NCI-H1436 (cell line): ENCODE data around the gene GARNL3.

Experiments used
- DNase-seq: peaks from one replicate; lab custom pipeline; 2025; lab: John Stamatoyannopoulos, UW

GARNL3 gene

GRCh38 chr9:127264462-127265219, at the start of gene GARNL3:
Gene GARNL3 (plus strand): TSS chr9:127264774. CDS start chr9:127264878, 104 bp downstream.
- DNase-seq, result no peak

- DNase-seq, result no peak
These were observed 49.0 kb upstream of the GARNL3 start for GRCh38 chr9:127215268-127216209.

- DNase-seq, result no peak
These were observed 48.2 kb upstream of the GARNL3 start for GRCh38 chr9:127216210-127216887.

- no peak for DNase-seq
These were observed 47.7 kb upstream of the GARNL3 start for GRCh38 chr9:127216888-127217217.

GRCh38 chr9:127218818-127219217, 45.8 kb upstream of the GARNL3 start:
- no peak for DNase-seq

GRCh38 chr9:127219520-127219919, 45.1 kb upstream of the GARNL3 start:
- no peak for DNase-seq

- no peak for DNase-seq
These were observed 42.9 kb upstream of the GARNL3 start for GRCh38 chr9:127221695-127222094.

GRCh38 chr9:127222388-127223095, 42.0 kb upstream of the GARNL3 start:
- no peak for DNase-seq

- DNase-seq, result no peak
These were observed 41.3 kb upstream of the GARNL3 start for GRCh38 chr9:127223266-127223665.

GRCh38 chr9:127223810-127224177, 40.8 kb upstream of the GARNL3 start:
- DNase-seq, result no peak

- DNase-seq, result peak; percentile 92
These were observed 40.2 kb upstream of the GARNL3 start for GRCh38 chr9:127224178-127224882.

- DNase-seq, result peak; percentile 91
These were observed 39.5 kb upstream of the GARNL3 start for GRCh38 chr9:127224883-127225739.

- no peak for DNase-seq
These were observed 38.6 kb upstream of the GARNL3 start for GRCh38 chr9:127225801-127226625.

GRCh38 chr9:127229691-127230417, 34.7 kb upstream of the GARNL3 start:
- no peak for DNase-seq

- no peak for DNase-seq
These were observed 32.9 kb upstream of the GARNL3 start for GRCh38 chr9:127231666-127232065.

GRCh38 chr9:127232833-127233549, 31.6 kb upstream of the GARNL3 start:
- DNase-seq, result no peak

GRCh38 chr9:127233550-127233949, 31.0 kb upstream of the GARNL3 start:
- no peak for DNase-seq

- no peak for DNase-seq
These were observed 30.6 kb upstream of the GARNL3 start for GRCh38 chr9:127233989-127234388.
